ENCODE measurements around the gene RASGRF1. TPM values are rescaled to one million over a fixed set of nuclear protein-coding genes. Genes with fewer than 3 reads are reported as not detected.

The RASGRF1 gene
- total and polyA plus RNA-seq, 2 experiments from 2014 or later = 0.05 to 0.24 TPM

- Histone ChIP-seq H3F3A (replicated peaks; ENCODE audit: low read depth) (no peaks in the 10 kb centered on the region), H3K4me3 (no peak overlapping the region), H3K4me2 (no peak overlapping the region), H3K9me2 (ENCODE audit: insufficient read depth) (no peaks in the 10 kb centered on the region), H3K4me1 (ENCODE audit: insufficient read depth) (no peaks in the 10 kb centered on the region), H3K79me2 (replicated peaks; ENCODE audit: insufficient read depth) (no peaks in the 10 kb centered on the region), H3K36me3 (ENCODE audit: insufficient read depth) (no peaks in the 10 kb centered on the region), H3K27me3 (ENCODE audit: insufficient read depth) (no peaks in the 10 kb centered on the region), H3K27ac (ENCODE audit: low read depth) (no peak overlapping the region), H4K20me1 (replicated peaks; ENCODE audit: insufficient read depth) (no peaks in the 10 kb centered on the region), H2AFZ (no peak overlapping the region)
- H3K27me3 Mint-ChIP-seq (ENCODE audit: insufficient read depth, low read depth, poor library complexity) = peaks cover 7% of the 10 kb centered on the region
- DNase-seq (ENCODE audit: low spot score) = no peak
- TF ChIP-seq EZH2 (IDR thresholded peaks at IDR 0.05; ENCODE audit: low read depth, unreplicated experiment) (no peak), ZNF331 (CRISPR knock-in tag; IDR thresholded peaks at IDR 0.05; ENCODE audit: low read depth) (no peak), NANOG (IDR thresholded peaks at IDR 0.05; ENCODE audit: borderline replicate concordance) (no peak), CTCF (conservative IDR thresholded peaks at IDR 0.05; ENCODE audit: low read depth in 2 of 2) (no peak), EZH2phosphoT487 (IDR thresholded peaks at IDR 0.05; ENCODE audit: unreplicated experiment) (no peak), ZNF462 (CRISPR knock-in tag; IDR thresholded peaks at IDR 0.05) (no peak), JUNB (IDR thresholded peaks at IDR 0.05; ENCODE audit: unreplicated experiment) (no peak), STAT1 (IDR thresholded peaks at IDR 0.05; ENCODE audit: unreplicated experiment) (no peak), REST (IDR thresholded peaks at IDR 0.05; ENCODE audit: unreplicated experiment) (no peak), POLR2AphosphoS5 (IDR thresholded peaks at IDR 0.05; ENCODE audit: low read depth) (no peak), ETS1 (IDR thresholded peaks at IDR 0.05) (no peak), CREB1 (CRISPR knock-in tag; IDR thresholded peaks at IDR 0.05; ENCODE audit: low read depth) (no peak), ZNF114 (CRISPR knock-in tag; IDR thresholded peaks at IDR 0.05) (no peak)
- H3K27ac Mint-ChIP-seq = no peak overlapping the region
- H3K4me1 Mint-ChIP-seq = no peaks in the 10 kb centered on the region
- no peak for ATAC-seq
- peaks cover 13% of the 10 kb centered on the region; the same call in 2 of the 3 replicates for H3K9me3 Mint-ChIP-seq
- H3K4me3 Mint-ChIP-seq = no peak overlapping the region
- no peaks in the 10 kb centered on the region for H3K36me3 Mint-ChIP-seq (ENCODE audit: low read depth)
Observed at GRCh38 chr15:79045041-79045440, 45.5 kb downstream of the RASGRF1 start.

All from GM23338 (cell line).